GM21717 (cell line): Measurements from ENCODE around the gene GNMT.
"Not testable (repeated sequence)": the region's sequence is repeated elsewhere in the genome, so short reads cannot be mapped to it uniquely, and the experiment has no call there.

Experiments used
- ATAC-seq: cut with Tn5 transposase; IDR thresholded peaks from one replicate; pipeline ENCODE4 v1.9.1; 2021; ENCODE audit warnings: mild to moderate bottlenecking, moderate library complexity; ENCODE audit not compliant: unreplicated experiment

Gene GNMT

GRCh38 chr6:42973926-42974325 is 13.4 kb downstream of the GNMT start:
- ATAC-seq = no peak

GRCh38 chr6:42974919-42975505 is 14.5 kb downstream of the GNMT start:
- ATAC-seq = no peak

GRCh38 chr6:42978487-42978838 is 17.9 kb downstream of the GNMT start:
- no peak for ATAC-seq

- ATAC-seq = peak; percentile 88
Measured at GRCh38 chr6:42978839-42979522, 18.4 kb downstream of the GNMT start, which contains the start of gene PEX6. Gene PEX6, minus strand, starts transcription at chr6:42979181. Its CDS starts 31 bp downstream, at chr6:42979150.

GRCh38 chr6:42979523-42980177 is 19.1 kb downstream of the GNMT start:
- no peak for ATAC-seq

- no peak for ATAC-seq
Measured at GRCh38 chr6:42981836-42982235, 21.3 kb downstream of the GNMT start.

- ATAC-seq = peak; percentile 89
Measured at GRCh38 chr6:42984001-42984923, 23.7 kb downstream of the GNMT start, which contains the start of gene PPP2R5D. Gene PPP2R5D, plus strand, starts transcription at chr6:42984570. Its CDS starts 108 bp downstream, at chr6:42984678.

- ATAC-seq = no peak
Measured at GRCh38 chr6:42984924-42985475, 24.4 kb downstream of the GNMT start.

- ATAC-seq = no peak
Measured at GRCh38 chr6:42987533-42988451, 27.2 kb downstream of the GNMT start.

GRCh38 chr6:42988486-42989020 is 28.0 kb downstream of the GNMT start:
- ATAC-seq = no peak

GRCh38 chr6:42989923-42990322 is 29.4 kb downstream of the GNMT start:
- ATAC-seq = no peak

- no peak for ATAC-seq
Measured at GRCh38 chr6:42993445-42993844, 32.9 kb downstream of the GNMT start.

GRCh38 chr6:42996513-42996912 is 36.0 kb downstream of the GNMT start:
- no peak for ATAC-seq

GRCh38 chr6:42998205-42998604 is 37.7 kb downstream of the GNMT start:
- ATAC-seq = not testable (repeated sequence)

- no peak for ATAC-seq
Measured at GRCh38 chr6:43001843-43002242, 41.3 kb downstream of the GNMT start.

GRCh38 chr6:43005844-43006243 is 45.3 kb downstream of the GNMT start:
- no peak for ATAC-seq

GRCh38 chr6:43006251-43006650 is 45.7 kb downstream of the GNMT start:
- no peak for ATAC-seq

GRCh38 chr6:43007126-43007525 is 46.6 kb downstream of the GNMT start:
- no peak for ATAC-seq

GRCh38 chr6:43009124-43009523 is 48.6 kb downstream of the GNMT start:
- ATAC-seq = no peak
